Neuronal stem cell (in vitro differentiated cells): Measurements from ENCODE around the gene MCAT.
A peak's percentile ranks its signal among the peaks of the same experiment; 100 is the strongest.

Experiments used
- DNase-seq: peaks from one replicate; pipeline ENCODE4 v3.0.0-alpha.2; 2013; ENCODE audit warnings: low spot score
- H2AFZ ChIP-seq: one replicate; pipeline ENCODE4 v1.6.1; 2013; ENCODE audit warnings: mild to moderate bottlenecking, low read length, inconsistent platforms
- H2AK5ac ChIP-seq: 2 replicates; pipeline ENCODE4 v1.6.1; 2013; ENCODE audit warnings: low read depth, mild to moderate bottlenecking, inconsistent platforms, low read length, moderate library complexity, mixed read lengths
- H2BK120ac ChIP-seq: 2 replicates; pipeline ENCODE4 v1.6.1; 2013; ENCODE audit warnings: low read depth, mild to moderate bottlenecking, inconsistent platforms, low read length, moderate library complexity, mixed read lengths
- H2BK12ac ChIP-seq: one replicate; pipeline ENCODE4 v1.6.1; 2013; ENCODE audit warnings: low read length, inconsistent platforms
- H2BK15ac ChIP-seq: 2 replicates; pipeline ENCODE4 v1.6.1; 2013; ENCODE audit warnings: mild to moderate bottlenecking, low read length, inconsistent platforms, mixed read lengths
- H2BK5ac ChIP-seq: one replicate; pipeline ENCODE4 v1.6.1; 2013; ENCODE audit warnings: inconsistent platforms, mild to moderate bottlenecking, low read length, moderate library complexity
- H3K14ac ChIP-seq: one replicate; pipeline ENCODE4 v1.6.1; 2013; ENCODE audit warnings: low read length, inconsistent platforms
- H3K18ac ChIP-seq: 2 replicates; pipeline ENCODE4 v1.6.1; 2013; ENCODE audit warnings: low read length, inconsistent platforms
- H3K23ac ChIP-seq: 2 replicates; pipeline ENCODE4 v1.6.1; 2013; ENCODE audit warnings: low read depth, mild to moderate bottlenecking, mixed read lengths, low read length, inconsistent platforms; ENCODE audit not compliant: poor library complexity
- H3K27ac ChIP-seq: replicated peaks from 3 replicates; pipeline ENCODE4 v1.5.1; 2013; ENCODE audit warnings: low read length, inconsistent platforms
- H3K27me3 ChIP-seq, 3 experiments: 2 replicates each; pipeline ENCODE4 v1.6.1; 2013; ENCODE audit warnings: low read length in 3 of 3, mild to moderate bottlenecking in 2 of 3, inconsistent platforms in 1 of 3, low read depth in 1 of 3, mixed read lengths in 1 of 3, moderate library complexity in 1 of 3; ENCODE audit not compliant: control insufficient read depth in 3 of 3, insufficient read depth in 3 of 3
- H3K36me3 ChIP-seq, 2 donors: replicated peaks in 1 of 2; 2 replicates each; pipeline ENCODE4 v1.6.1; 2013; ENCODE audit warnings: low read length in 2 of 2; ENCODE audit not compliant: control insufficient read depth in 2 of 2, insufficient read depth in 2 of 2
- H3K4ac ChIP-seq: 2 replicates; pipeline ENCODE4 v1.6.1; 2013; ENCODE audit warnings: inconsistent platforms, mild to moderate bottlenecking, low read length, moderate library complexity
- H3K4me1 ChIP-seq, 2 donors: 1 replicate in 1 of 2; 2 replicates in 1 of 2; pipeline ENCODE4 v1.6.1; 2013; ENCODE audit warnings: low read length in 2 of 2, low read depth in 1 of 2; ENCODE audit not compliant: control insufficient read depth in 2 of 2, insufficient read depth in 1 of 2
- H3K4me2 ChIP-seq: one replicate; pipeline ENCODE4 v1.6.1; 2013; ENCODE audit warnings: mild to moderate bottlenecking, low read length, inconsistent platforms; ENCODE audit not compliant: insufficient read depth, poor library complexity, severe bottlenecking
- H3K4me3 ChIP-seq, 2 donors: 2 replicates each; pipeline ENCODE4 v1.5.1; 2013; ENCODE audit warnings: low read length in 2 of 2, mild to moderate bottlenecking in 2 of 2, inconsistent platforms in 1 of 2, moderate library complexity in 1 of 2
- H3K79me1 ChIP-seq: one replicate; pipeline ENCODE4 v1.6.1; 2013; ENCODE audit warnings: low read depth, mild to moderate bottlenecking, inconsistent platforms, low read length, moderate library complexity
- H3K9ac ChIP-seq: one replicate; pipeline ENCODE4 v1.6.1; 2013; ENCODE audit warnings: mild to moderate bottlenecking, low read depth, low read length, inconsistent platforms; ENCODE audit not compliant: poor library complexity
- H3K9me3 ChIP-seq, 2 donors: replicated peaks in 1 of 2; 2 replicates each; pipeline versions ENCODE3 to v1.6.1; 2013; ENCODE audit warnings: low read length in 2 of 2, mild to moderate bottlenecking in 2 of 2, inconsistent platforms in 1 of 2, low read depth in 1 of 2, mixed read lengths in 1 of 2, moderate library complexity in 1 of 2; ENCODE audit not compliant: control insufficient read depth in 2 of 2, insufficient read depth in 1 of 2
- H4K8ac ChIP-seq: one replicate; pipeline ENCODE4 v1.6.1; 2013; ENCODE audit warnings: low read depth, mild to moderate bottlenecking, inconsistent platforms, low read length, moderate library complexity
- H4K91ac ChIP-seq: one replicate; pipeline ENCODE4 v1.6.1; 2013; ENCODE audit warnings: low read length, low read depth, mild to moderate bottlenecking, inconsistent platforms; ENCODE audit not compliant: poor library complexity
- WGBS, 2 donors: extraction: QIAGEN DNeasy Blood & Tissue Kit; methylation state at CpG; one replicate each; pipeline ENCODE4 v1.1.7; 2013; ENCODE audit warnings: missing lambda C conversion rate in 2 of 2, mixed read lengths in 1 of 2; ENCODE audit not compliant: insufficient read length in 2 of 2, insufficient replicate concordance in 1 of 2; ENCODE audit errors: extremely low coverage in 2 of 2; 5-methylcytosine and 5-hydroxymethylcytosine counted together

The MCAT gene

DNA sequence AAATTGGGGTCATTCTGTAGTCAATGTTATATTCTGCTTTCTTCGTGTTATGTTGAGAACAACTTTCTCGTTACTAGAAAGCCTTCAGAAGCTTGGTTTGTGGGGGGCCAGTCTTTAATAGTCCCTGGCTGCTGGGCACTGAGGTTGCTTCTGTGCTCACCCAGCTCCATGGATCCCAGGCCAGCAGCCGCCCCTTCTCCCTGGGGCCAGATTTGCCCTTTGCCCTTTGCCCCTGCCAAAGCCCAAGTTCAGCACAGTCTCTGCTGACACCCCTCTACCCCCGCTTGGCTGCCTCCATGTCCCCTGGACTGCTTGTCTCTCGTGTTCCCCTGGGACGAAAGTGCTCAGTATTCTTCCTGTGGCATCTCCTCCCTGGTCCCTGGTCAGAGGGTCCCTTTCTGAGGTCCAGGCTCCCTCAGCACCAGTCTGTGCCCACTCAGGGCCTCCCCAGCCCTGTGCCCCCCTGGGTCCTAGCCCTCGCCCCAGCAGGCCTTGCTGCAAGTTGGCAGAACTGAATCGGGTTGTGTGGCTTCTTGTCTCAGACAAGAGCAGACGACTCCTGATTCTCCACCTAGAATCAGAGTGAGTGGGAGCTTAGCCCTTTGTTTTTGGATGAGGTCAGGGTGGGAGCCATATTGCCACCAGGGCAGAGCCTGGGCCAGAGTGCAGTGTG lies 14.8 kb upstream of the MCAT start:
- Histone ChIP-seq H3K27me3 (no peaks in the 10 kb centered on the region), H3K18ac (peak overlapping the region; percentile 7), H3K9ac (no peak overlapping the region), H3K14ac (no peak overlapping the region), H2BK120ac (peak overlapping the region; percentile 74), H3K4me1 (peaks cover 0 to under 1% of the 10 kb centered on the region in 2 donors), H4K8ac (no peak overlapping the region), H3K23ac (no peak overlapping the region), H3K36me3 (no peaks in the 10 kb centered on the region), H3K4me3 (no peak overlapping the region), H2AK5ac (peak overlapping the region; percentile 36), H3K4ac (no peak overlapping the region), H4K91ac (no peak overlapping the region), H3K4me2 (no peak overlapping the region), H3K9me3 (no peaks in the 10 kb centered on the region), H2AFZ (peak overlapping the region; percentile 70), H3K79me1 (peaks cover 1% of the 10 kb centered on the region), H2BK5ac (no peak overlapping the region), H2BK12ac (no peak overlapping the region), H3K27ac (no peak overlapping the region), H2BK15ac (no peak overlapping the region)
- DNase-seq, result no peak
- WGBS, 2 donors, result no CpG with 5 or more reads among the region's 9 CpGs

- H3K27ac ChIP-seq, result no peak overlapping the region
- H3K4me2 ChIP-seq, result no peak overlapping the region
- no peak overlapping the region for H2BK12ac ChIP-seq
- H3K14ac ChIP-seq, result no peak overlapping the region
- no peak overlapping the region for H2AFZ ChIP-seq
- H2BK5ac ChIP-seq, result no peak overlapping the region
- H4K8ac ChIP-seq, result no peak overlapping the region
- no peak overlapping the region for H2BK15ac ChIP-seq
- peak overlapping the region; percentile 85 for H3K23ac ChIP-seq
- no peak overlapping the region for H3K4ac ChIP-seq
- H3K9me3 ChIP-seq, result peaks cover 0 to 3% of the 10 kb centered on the region in 2 donors
- no peak overlapping the region for H3K4me3 ChIP-seq
- H3K36me3 ChIP-seq, result no peaks in the 10 kb centered on the region
- DNase-seq, result no peak
- peak overlapping the region; percentile 68 for H2AK5ac ChIP-seq
- H3K79me1 ChIP-seq, result peaks cover 3% of the 10 kb centered on the region
- H3K18ac ChIP-seq, result no peak overlapping the region
- H3K9ac ChIP-seq, result no peak overlapping the region
- no peak overlapping the region for H2BK120ac ChIP-seq
- H3K27me3 ChIP-seq, result peaks cover 3 to 14% (median 4%) of the 10 kb centered on the region in 3 experiments
- WGBS, 2 donors, result no CpG with 5 or more reads among the region's 12 CpGs
- H4K91ac ChIP-seq, result no peak overlapping the region
- H3K4me1 ChIP-seq, result peaks cover 8 to 12% of the 10 kb centered on the region in 2 donors
Measured at GRCh38 chr22:43156413-43156812, 13.2 kb upstream of the MCAT start.

DNA sequence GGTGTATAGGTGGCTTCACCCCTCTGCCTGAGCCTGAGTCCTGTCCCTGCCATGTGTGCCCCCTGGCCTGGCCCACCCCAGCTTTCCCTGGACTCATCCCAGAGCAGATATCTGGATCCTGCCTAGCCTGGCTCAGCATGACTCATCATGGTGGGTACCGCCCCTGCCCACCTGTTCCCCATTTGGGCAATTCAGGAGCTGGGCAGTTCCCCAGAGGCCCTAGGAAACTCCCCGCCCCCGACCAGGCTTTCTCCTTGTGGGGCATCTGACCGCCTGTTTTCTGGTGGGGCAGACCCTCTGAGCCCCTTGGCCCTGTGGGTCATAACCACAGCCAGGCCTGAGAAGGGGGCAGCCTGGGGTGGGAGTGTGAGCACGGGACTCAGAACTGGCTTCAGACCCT lies 12.6 kb upstream of the MCAT start:
- peak overlapping the region; percentile 46 for H2BK5ac ChIP-seq
- peaks cover 8 to 13% of the 10 kb centered on the region in 2 donors for H3K4me1 ChIP-seq
- H2BK12ac ChIP-seq, result no peak overlapping the region
- H2BK120ac ChIP-seq, result no peak overlapping the region
- H3K23ac ChIP-seq, result no peak overlapping the region
- H2AK5ac ChIP-seq, result peak overlapping the region; percentile 65
- H3K14ac ChIP-seq, result no peak overlapping the region
- no peak for DNase-seq
- H3K4me2 ChIP-seq, result no peak overlapping the region
- peaks cover 3% of the 10 kb centered on the region for H3K79me1 ChIP-seq
- H3K4me3 ChIP-seq, result no peak overlapping the region
- H4K8ac ChIP-seq, result no peak overlapping the region
- H2AFZ ChIP-seq, result no peak overlapping the region
- peaks cover 4 to 19% (median 7%) of the 10 kb centered on the region in 3 experiments for H3K27me3 ChIP-seq
- no peak overlapping the region for H2BK15ac ChIP-seq
- peaks cover 0 to 4% of the 10 kb centered on the region in 2 donors for H3K9me3 ChIP-seq
- H3K36me3 ChIP-seq, result no peaks in the 10 kb centered on the region
- H3K9ac ChIP-seq, result no peak overlapping the region
- H3K18ac ChIP-seq, result peak overlapping the region; percentile 71
- no CpG with 5 or more reads among the region's 5 CpGs for WGBS, 2 donors
- no peak overlapping the region for H4K91ac ChIP-seq
- no peak overlapping the region for H3K4ac ChIP-seq
- no peak overlapping the region for H3K27ac ChIP-seq

DNA sequence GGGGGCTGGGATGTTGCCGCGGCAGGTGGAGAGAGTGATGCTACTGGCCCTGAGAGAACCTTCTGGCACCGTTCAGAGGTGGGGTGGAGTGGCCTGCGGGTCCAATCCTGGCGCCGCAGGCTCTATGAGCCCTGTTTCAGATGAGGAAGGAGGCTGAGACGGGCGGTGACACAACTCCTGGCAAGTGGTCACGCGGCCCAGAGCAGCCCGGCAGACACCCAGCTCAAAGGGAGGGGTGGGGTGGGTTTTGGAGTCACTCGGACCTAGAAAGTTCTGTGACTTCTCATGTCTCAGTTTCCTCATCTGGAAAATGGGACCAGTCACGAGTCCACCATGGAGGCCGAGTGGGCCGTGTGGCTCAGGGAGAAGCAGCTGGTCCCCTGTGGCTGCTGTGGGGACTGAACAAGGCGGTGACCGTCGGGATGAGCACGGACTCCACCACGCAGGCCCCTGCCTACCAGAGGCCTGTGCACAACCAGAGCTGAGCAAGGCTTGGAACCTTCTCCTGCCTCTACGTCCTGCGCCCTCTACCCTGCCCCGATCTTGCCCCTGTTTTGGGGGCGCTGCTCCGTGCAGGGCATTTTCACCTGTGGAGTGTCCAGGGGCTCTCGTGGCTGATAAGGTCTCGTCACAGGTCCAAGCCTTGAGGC lies 11.8 kb upstream of the MCAT start:
- H3K14ac ChIP-seq, result no peak overlapping the region
- peaks cover 8 to 13% of the 10 kb centered on the region in 2 donors for H3K4me1 ChIP-seq
- H3K79me1 ChIP-seq, result peaks cover 3% of the 10 kb centered on the region
- H3K4me2 ChIP-seq, result no peak overlapping the region
- no peak overlapping the region for H4K91ac ChIP-seq
- no peaks in the 10 kb centered on the region for H3K36me3 ChIP-seq
- H2AFZ ChIP-seq, result no peak overlapping the region
- no peak overlapping the region for H2BK12ac ChIP-seq
- peak overlapping the region; percentile 46 for H2BK5ac ChIP-seq
- no peak overlapping the region for H3K18ac ChIP-seq
- no peak overlapping the region for H3K4me3 ChIP-seq
- DNase-seq, result no peak
- H3K9ac ChIP-seq, result peak overlapping the region; percentile 21
- no CpG with 5 or more reads among the region's 27 CpGs for WGBS, 2 donors
- peaks cover 0 to 7% of the 10 kb centered on the region in 2 donors for H3K9me3 ChIP-seq
- H2BK120ac ChIP-seq, result no peak overlapping the region
- H3K27ac ChIP-seq, result no peak overlapping the region
- no peak overlapping the region for H3K4ac ChIP-seq
- no peak overlapping the region for H3K23ac ChIP-seq
- no peak overlapping the region for H2BK15ac ChIP-seq
- H2AK5ac ChIP-seq, result peak overlapping the region; percentile 65
- peaks cover 4 to 23% (median 11%) of the 10 kb centered on the region in 3 experiments for H3K27me3 ChIP-seq
- H4K8ac ChIP-seq, result no peak overlapping the region
